Panc1 (cell line): ENCODE data around the gene PRPS1.

Experiments used
- POLR2AphosphoS5 ChIP-seq: IDR thresholded peaks from 2 replicates; pipeline ENCODE4 v1.6.1; 2012; ENCODE audit warnings: mild to moderate bottlenecking, low read depth, low read length, moderate library complexity
- TF ChIP-seq, protein P1 (sequence below): fragments of 450-650 bp; IDR thresholded peaks from 2 replicates; pipeline ENCODE4 v1.5.1; 2017; ENCODE audit warnings: mild to moderate bottlenecking

GRCh38 chrX:107675365-107675654 is 47.0 kb downstream of the PRPS1 start:
- TF ChIP-seq, protein P1, sequence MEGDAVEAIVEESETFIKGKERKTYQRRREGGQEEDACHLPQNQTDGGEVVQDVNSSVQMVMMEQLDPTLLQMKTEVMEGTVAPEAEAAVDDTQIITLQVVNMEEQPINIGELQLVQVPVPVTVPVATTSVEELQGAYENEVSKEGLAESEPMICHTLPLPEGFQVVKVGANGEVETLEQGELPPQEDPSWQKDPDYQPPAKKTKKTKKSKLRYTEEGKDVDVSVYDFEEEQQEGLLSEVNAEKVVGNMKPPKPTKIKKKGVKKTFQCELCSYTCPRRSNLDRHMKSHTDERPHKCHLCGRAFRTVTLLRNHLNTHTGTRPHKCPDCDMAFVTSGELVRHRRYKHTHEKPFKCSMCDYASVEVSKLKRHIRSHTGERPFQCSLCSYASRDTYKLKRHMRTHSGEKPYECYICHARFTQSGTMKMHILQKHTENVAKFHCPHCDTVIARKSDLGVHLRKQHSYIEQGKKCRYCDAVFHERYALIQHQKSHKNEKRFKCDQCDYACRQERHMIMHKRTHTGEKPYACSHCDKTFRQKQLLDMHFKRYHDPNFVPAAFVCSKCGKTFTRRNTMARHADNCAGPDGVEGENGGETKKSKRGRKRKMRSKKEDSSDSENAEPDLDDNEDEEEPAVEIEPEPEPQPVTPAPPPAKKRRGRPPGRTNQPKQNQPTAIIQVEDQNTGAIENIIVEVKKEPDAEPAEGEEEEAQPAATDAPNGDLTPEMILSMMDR, result no peak
- no peak for TF ChIP-seq POLR2AphosphoS5
